Fibroblast of lung (primary cell): Measurements from ENCODE around the gene GNAO1. TPM values are rescaled to one million over a fixed set of nuclear protein-coding genes. Genes with fewer than 3 reads are reported as not detected.

Experiments
- DNase-seq, 2 donors: peaks; one replicate each; pipeline versions ENCODE4 v3.0.0 to v3.0.0-alpha.2; 2010; ENCODE audit warnings: low read depth in 2 of 2
- H2AFZ ChIP-seq: 2 replicates; pipeline ENCODE4 v1.5.1; 2012; ENCODE audit warnings: low read length, control low read depth, inconsistent platforms
- H3K27ac ChIP-seq: 2 replicates; pipeline ENCODE4 v1.5.1; 2011; ENCODE audit warnings: low read length, control low read depth; ENCODE audit not compliant: insufficient read depth
- H3K27me3 ChIP-seq: 2 replicates; pipeline ENCODE4 v1.5.1; 2011; ENCODE audit warnings: mild to moderate bottlenecking, low read length; ENCODE audit not compliant: control insufficient read depth, insufficient read depth
- H3K36me3 ChIP-seq: 2 replicates; pipeline ENCODE4 v1.5.1; 2011; ENCODE audit warnings: low read length; ENCODE audit not compliant: control insufficient read depth, insufficient read depth
- H3K4me1 ChIP-seq: 2 replicates; pipeline ENCODE4 v1.5.1; 2011; ENCODE audit warnings: low read length; ENCODE audit not compliant: control insufficient read depth, insufficient read depth; ENCODE audit errors: extremely low read depth
- H3K4me2 ChIP-seq: 2 replicates; pipeline ENCODE4 v1.5.1; 2011; ENCODE audit warnings: low read length, control low read depth; ENCODE audit not compliant: insufficient read depth; ENCODE audit errors: extremely low read depth
- H3K4me3 ChIP-seq, 4 experiments: fragments of 200-600 bp in 1 of 4; sonication (generic) in 1 of 4; replicated peaks in 1 of 4; 2 replicates each; pipeline ENCODE4 v1.5.1; 2011 to 2016; ENCODE audit warnings: low read length in 4 of 4, low read depth in 3 of 4, mild to moderate bottlenecking in 3 of 4, control low read depth in 2 of 4, inconsistent platforms in 1 of 4, mixed read lengths in 1 of 4; ENCODE audit not compliant: insufficient read depth in 1 of 4; ENCODE audit errors: control extremely low read depth in 1 of 4
- H3K79me2 ChIP-seq: 2 replicates; pipeline ENCODE4 v1.5.1; 2012; ENCODE audit warnings: mild to moderate bottlenecking, low read length, inconsistent platforms; ENCODE audit not compliant: control insufficient read depth, insufficient read depth
- H3K9ac ChIP-seq: 2 replicates; pipeline ENCODE4 v1.5.1; 2011; ENCODE audit warnings: mild to moderate bottlenecking, low read length, control low read depth; ENCODE audit not compliant: insufficient read depth
- H3K9me3 ChIP-seq: 2 replicates; pipeline ENCODE4 v1.5.1; 2012; ENCODE audit warnings: low read depth, low read length; ENCODE audit not compliant: control insufficient read depth, insufficient read depth
- H4K20me1 ChIP-seq: 2 replicates; pipeline ENCODE4 v1.5.1; 2011; ENCODE audit warnings: low read length; ENCODE audit not compliant: control insufficient read depth, insufficient read depth; ENCODE audit errors: extremely low read depth
- EZH2 ChIP-seq: IDR thresholded peaks from 2 replicates; pipeline ENCODE4 v1.5.1; 2012; ENCODE audit warnings: low read length, control low read depth, mild to moderate bottlenecking; ENCODE audit errors: missing control alignments
- polyA plus RNA-seq, 2 donors: library from polyadenylated mRNA; depleted of rRNA in 1 of 2; stranded (reverse) in 1 of 2; unstranded in 1 of 2; fragments of >200 nt; gene quantifications; 2 replicates each; pipeline ENCODE4 v1.2.1, GENCODE V29; 2011 to 2012; ENCODE audit warnings: missing spikeins in 1 of 2
- total RNA-seq: library from RNA; depleted of rRNA; stranded (reverse); fragments of >200 nt; gene quantifications from 2 replicates; pipeline ENCODE4 v1.2.1, GENCODE V29; 2014
- TF ChIP-seq, protein P1 (sequence below), 2 donors: IDR thresholded peaks in 1 of 2; conservative IDR thresholded peaks in 1 of 2; 1 replicate in 1 of 2; 2 replicates in 1 of 2; pipeline ENCODE4 v1.5.1; 2011 to 2012; ENCODE audit warnings: low read length in 2 of 2, control low read depth in 1 of 2, inconsistent platforms in 1 of 2, low read depth in 1 of 2, mild to moderate bottlenecking in 1 of 2

Gene GNAO1
- total and polyA plus RNA-seq, 2 donors (not counting 1 experiment from before 2014, with no cell fraction given) = 0.14 to 0.17 TPM

DNA sequence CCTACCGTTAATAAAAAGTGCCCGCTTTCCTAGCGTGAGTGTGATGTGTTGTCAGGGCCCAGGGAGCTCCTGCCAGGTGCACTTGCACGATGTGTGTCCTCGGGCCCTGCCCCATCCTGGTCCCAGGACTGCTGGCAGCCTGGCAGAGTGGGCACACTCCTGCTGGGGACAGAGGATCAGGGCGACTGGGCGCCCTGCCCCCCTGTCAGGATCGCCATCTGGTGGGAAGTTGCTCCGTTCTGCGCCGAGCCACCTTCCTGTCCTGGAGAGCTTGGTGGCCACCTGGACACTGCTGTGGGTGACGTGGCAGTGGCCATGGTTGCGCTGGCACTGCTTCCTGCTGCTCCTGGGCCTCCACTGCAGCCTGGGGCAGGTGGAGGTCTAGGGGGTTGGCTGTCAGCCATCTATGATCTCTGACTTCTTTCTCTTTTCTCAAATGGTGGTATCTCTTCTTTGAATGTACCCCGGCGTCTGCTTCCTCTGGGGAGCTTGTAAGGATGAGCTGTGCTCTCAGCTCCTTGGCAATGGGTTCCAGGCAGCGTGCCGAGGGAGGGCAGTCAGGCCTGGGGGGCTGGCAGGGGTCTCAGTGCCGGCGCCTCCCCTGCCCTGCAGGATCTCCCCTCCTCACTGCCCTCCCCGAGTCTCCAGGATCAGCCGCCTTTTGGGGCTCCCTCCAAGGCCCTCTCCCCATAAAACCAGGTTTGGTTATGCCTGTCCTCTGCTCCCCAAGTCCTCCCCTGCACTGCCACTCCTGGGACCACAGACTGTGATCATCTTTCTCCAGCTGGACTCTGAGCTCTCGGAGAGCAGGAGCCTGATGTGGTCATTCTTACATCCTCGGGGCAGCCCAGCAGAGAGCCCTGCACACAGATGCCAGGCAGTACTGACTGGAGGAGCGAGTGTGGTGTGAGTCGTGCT lies 157.1 kb downstream of the GNAO1 start:
- no peak overlapping the region for H3K9ac ChIP-seq
- no peaks in the 10 kb centered on the region for H3K36me3 ChIP-seq
- H3K4me2 ChIP-seq = no peak overlapping the region
- no peak for DNase-seq
- no peaks in the 10 kb centered on the region for H3K4me1 ChIP-seq
- no peaks in the 10 kb centered on the region for H4K20me1 ChIP-seq
- H3K79me2 ChIP-seq = no peaks in the 10 kb centered on the region
- no peak for TF ChIP-seq EZH2
- TF ChIP-seq, protein P1, sequence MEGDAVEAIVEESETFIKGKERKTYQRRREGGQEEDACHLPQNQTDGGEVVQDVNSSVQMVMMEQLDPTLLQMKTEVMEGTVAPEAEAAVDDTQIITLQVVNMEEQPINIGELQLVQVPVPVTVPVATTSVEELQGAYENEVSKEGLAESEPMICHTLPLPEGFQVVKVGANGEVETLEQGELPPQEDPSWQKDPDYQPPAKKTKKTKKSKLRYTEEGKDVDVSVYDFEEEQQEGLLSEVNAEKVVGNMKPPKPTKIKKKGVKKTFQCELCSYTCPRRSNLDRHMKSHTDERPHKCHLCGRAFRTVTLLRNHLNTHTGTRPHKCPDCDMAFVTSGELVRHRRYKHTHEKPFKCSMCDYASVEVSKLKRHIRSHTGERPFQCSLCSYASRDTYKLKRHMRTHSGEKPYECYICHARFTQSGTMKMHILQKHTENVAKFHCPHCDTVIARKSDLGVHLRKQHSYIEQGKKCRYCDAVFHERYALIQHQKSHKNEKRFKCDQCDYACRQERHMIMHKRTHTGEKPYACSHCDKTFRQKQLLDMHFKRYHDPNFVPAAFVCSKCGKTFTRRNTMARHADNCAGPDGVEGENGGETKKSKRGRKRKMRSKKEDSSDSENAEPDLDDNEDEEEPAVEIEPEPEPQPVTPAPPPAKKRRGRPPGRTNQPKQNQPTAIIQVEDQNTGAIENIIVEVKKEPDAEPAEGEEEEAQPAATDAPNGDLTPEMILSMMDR (conservative IDR thresholded peaks at IDR 0.05 in 1 of 2, IDR thresholded peaks at IDR 0.05 in 1 of 2; ENCODE audit: low read depth in 1 of 2, low read length in 2 of 2) = no peak
- H3K4me3 ChIP-seq = no peak overlapping the region
- H3K27me3 ChIP-seq = peaks cover 3% of the 10 kb centered on the region
- H3K9me3 ChIP-seq = no peaks in the 10 kb centered on the region
- H3K27ac ChIP-seq = no peak overlapping the region
- H2AFZ ChIP-seq = no peak overlapping the region

DNA sequence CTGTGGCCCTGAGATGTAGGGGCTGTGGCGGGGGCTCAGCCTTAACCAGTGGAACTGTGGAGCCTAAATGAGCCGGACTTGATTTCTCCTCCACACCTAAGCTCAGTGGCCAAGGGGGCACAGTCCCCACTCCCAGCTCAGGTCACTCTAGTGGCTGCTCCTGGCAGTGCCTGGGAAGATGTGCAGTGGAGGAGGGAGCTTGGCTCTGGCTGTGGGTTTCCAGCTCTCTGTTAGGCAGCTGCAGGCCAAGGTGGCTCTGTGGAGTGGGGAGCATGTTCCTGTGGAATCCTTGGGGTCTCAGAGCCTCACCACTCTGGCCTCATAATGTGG lies 157.8 kb downstream of the GNAO1 start:
- H3K9me3 ChIP-seq = no peaks in the 10 kb centered on the region
- TF ChIP-seq, protein P1 (conservative IDR thresholded peaks at IDR 0.05 in 1 of 2, IDR thresholded peaks at IDR 0.05 in 1 of 2; ENCODE audit: low read depth in 1 of 2, low read length in 2 of 2) = no peak
- no peak for TF ChIP-seq EZH2
- no peaks in the 10 kb centered on the region for H3K79me2 ChIP-seq
- H3K36me3 ChIP-seq = no peaks in the 10 kb centered on the region
- H3K9ac ChIP-seq = no peak overlapping the region
- H2AFZ ChIP-seq = no peak overlapping the region
- no peaks in the 10 kb centered on the region for H4K20me1 ChIP-seq
- H3K4me2 ChIP-seq = no peak overlapping the region
- H3K4me1 ChIP-seq = no peaks in the 10 kb centered on the region
- peaks cover 3% of the 10 kb centered on the region for H3K27me3 ChIP-seq
- DNase-seq = no peak
- H3K4me3 ChIP-seq = no peak overlapping the region
- H3K27ac ChIP-seq = no peak overlapping the region

DNA sequence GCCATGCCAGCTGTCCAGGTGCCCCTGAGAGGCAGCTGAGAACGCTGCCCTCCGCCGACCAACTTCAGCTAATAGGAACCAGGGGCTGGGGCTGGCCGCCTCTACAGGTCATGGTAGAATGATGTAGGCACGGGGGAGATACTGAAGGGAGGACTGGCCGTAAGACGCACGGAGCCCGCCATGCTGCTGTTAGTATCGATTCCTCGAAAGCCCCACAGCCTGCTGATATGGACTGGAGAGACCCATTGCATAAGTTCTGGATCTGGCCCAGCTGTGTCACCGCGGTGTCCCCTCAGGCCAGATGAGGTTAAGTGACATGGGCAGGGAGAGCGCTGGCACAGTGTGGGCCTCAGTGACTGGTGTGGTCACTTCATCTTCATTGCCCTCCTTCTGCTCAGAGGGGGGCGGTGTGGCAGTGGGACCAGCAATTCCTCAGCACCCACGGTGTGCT lies 158.4 kb downstream of the GNAO1 start:
- Histone ChIP-seq H3K27me3 (peaks cover 3% of the 10 kb centered on the region), H3K9ac (no peak overlapping the region), H3K4me2 (no peak overlapping the region), H2AFZ (no peak overlapping the region), H3K4me3 (no peak overlapping the region), H3K79me2 (no peaks in the 10 kb centered on the region), H3K4me1 (no peaks in the 10 kb centered on the region), H3K27ac (no peak overlapping the region), H4K20me1 (no peaks in the 10 kb centered on the region), H3K36me3 (no peaks in the 10 kb centered on the region), H3K9me3 (no peaks in the 10 kb centered on the region)
- DNase-seq = no peak
- TF ChIP-seq, protein P1 (conservative IDR thresholded peaks at IDR 0.05 in 1 of 2, IDR thresholded peaks at IDR 0.05 in 1 of 2; ENCODE audit: low read depth in 1 of 2, low read length in 2 of 2) = no peak
- no peak for TF ChIP-seq EZH2
